ENCODE results near the gene SOX13. TPM values are rescaled to one million over a fixed set of nuclear protein-coding genes. Genes with fewer than 3 reads are reported as not detected.

SOX13 gene
- total RNA-seq, 1 donor from 2014 or later = 64.4 TPM

- H3K36me3 Mint-ChIP-seq (ENCODE audit: low read depth) = no peaks in the 10 kb centered on the region
- H3K4me1 Mint-ChIP-seq = peaks cover 17% of the 10 kb centered on the region
- no peak for DNase-seq (ENCODE audit: low read depth, low spot score)
- TF ChIP-seq, protein P1, sequence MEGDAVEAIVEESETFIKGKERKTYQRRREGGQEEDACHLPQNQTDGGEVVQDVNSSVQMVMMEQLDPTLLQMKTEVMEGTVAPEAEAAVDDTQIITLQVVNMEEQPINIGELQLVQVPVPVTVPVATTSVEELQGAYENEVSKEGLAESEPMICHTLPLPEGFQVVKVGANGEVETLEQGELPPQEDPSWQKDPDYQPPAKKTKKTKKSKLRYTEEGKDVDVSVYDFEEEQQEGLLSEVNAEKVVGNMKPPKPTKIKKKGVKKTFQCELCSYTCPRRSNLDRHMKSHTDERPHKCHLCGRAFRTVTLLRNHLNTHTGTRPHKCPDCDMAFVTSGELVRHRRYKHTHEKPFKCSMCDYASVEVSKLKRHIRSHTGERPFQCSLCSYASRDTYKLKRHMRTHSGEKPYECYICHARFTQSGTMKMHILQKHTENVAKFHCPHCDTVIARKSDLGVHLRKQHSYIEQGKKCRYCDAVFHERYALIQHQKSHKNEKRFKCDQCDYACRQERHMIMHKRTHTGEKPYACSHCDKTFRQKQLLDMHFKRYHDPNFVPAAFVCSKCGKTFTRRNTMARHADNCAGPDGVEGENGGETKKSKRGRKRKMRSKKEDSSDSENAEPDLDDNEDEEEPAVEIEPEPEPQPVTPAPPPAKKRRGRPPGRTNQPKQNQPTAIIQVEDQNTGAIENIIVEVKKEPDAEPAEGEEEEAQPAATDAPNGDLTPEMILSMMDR (conservative IDR thresholded peaks at IDR 0.05) = no peak
- no peaks in the 10 kb centered on the region for H3K9me3 Mint-ChIP-seq
- peak overlapping the region; percentile 28 for H3K4me3 Mint-ChIP-seq
- H3K27ac Mint-ChIP-seq (ENCODE audit: unreplicated experiment) = no peak overlapping the region
- H3K27me3 Mint-ChIP-seq (ENCODE audit: low read depth) = peaks cover 12% of the 10 kb centered on the region
Observed at GRCh38 chr1:204149107-204149506, 76.2 kb downstream of the SOX13 start.

- Mint-ChIP-seq H3K27ac (ENCODE audit: unreplicated experiment) (no peak overlapping the region), H3K27me3 (ENCODE audit: low read depth) (peaks cover 12% of the 10 kb centered on the region), H3K4me1 (peaks cover 17% of the 10 kb centered on the region), H3K9me3 (no peaks in the 10 kb centered on the region), H3K36me3 (ENCODE audit: low read depth) (no peaks in the 10 kb centered on the region), H3K4me3 (peak overlapping the region; percentile 85)
- TF ChIP-seq, protein P1 (conservative IDR thresholded peaks at IDR 0.05) = no peak
- no peak for DNase-seq (ENCODE audit: low read depth, low spot score)
Observed at GRCh38 chr1:204149635-204150565, 77.0 kb downstream of the SOX13 start.

DNA sequence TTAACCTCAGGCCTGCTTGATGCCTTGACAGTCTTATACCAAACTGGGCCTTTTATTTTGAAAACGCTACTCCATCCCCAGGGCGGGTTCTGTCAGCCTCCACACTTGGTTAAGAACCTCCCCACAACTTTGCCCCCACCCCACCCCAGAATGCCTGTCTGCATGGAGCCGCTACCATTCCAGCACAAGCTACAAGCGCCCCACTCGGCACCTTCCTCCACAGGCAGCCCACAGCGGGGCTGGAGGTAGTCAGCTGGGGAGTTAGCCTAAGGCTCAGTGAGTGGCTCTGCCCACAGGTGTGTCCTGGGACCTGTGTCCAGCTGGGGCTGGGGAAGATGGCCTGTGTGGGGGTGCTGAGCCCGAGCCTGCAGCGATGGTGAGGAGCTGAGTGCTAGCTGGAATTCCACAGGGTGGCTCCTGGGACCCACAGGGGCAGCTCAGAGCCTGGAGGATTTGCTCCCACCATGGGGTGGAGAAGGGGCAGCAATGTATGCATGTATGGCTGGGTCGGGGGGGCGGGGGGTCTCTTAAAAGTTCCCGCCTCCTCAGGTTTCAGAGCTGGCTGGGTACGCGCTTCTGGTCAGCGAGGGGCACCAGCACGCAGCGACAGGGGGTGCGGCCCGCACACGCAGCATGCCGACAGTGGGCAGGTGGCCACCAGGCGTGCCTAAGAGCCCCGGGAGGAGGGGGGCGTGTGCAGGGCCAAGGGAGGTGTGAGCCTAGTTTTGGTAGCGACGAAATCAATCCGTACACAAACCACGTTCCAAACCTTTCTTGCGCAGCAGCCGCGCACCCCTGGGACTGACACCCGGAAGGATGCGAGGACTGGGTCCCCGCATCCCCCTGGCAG lies 78.0 kb downstream of the SOX13 start:
- DNase-seq (ENCODE audit: low read depth, low spot score) = no peak

GRCh38 chr1:204151552-204152309 lies 78.8 kb downstream of the SOX13 start, which contains the start of gene ETNK2:
TSS of gene ETNK2 (minus strand) at chr1:204152044. CDS start at chr1:204151852, 192 bp downstream.
- peak; percentile 55 for DNase-seq (ENCODE audit: low read depth, low spot score)
- TF ChIP-seq, protein P1 (conservative IDR thresholded peaks at IDR 0.05) = no peak
- H3K4me3 Mint-ChIP-seq = peak within 1 kb of the TSS; percentile 86
- no peaks in the 10 kb centered on the region for H3K9me3 Mint-ChIP-seq
- H3K36me3 Mint-ChIP-seq (ENCODE audit: low read depth) = no peaks in the 10 kb centered on the region
- H3K4me1 Mint-ChIP-seq = peaks cover 17% of the 10 kb centered on the region
- peaks cover 12% of the 10 kb centered on the region for H3K27me3 Mint-ChIP-seq (ENCODE audit: low read depth)
- H3K27ac Mint-ChIP-seq (ENCODE audit: unreplicated experiment) = no peak within 1 kb of the TSS

More for the DNA sequence above, 78.0 kb downstream of the SOX13 start:
- TF ChIP-seq, protein P1 (conservative IDR thresholded peaks at IDR 0.05) = peak; percentile 12
- H3K4me3 Mint-ChIP-seq = peak overlapping the region; percentile 85
- H3K4me1 Mint-ChIP-seq = peaks cover 17% of the 10 kb centered on the region
- no peak overlapping the region for H3K27ac Mint-ChIP-seq (ENCODE audit: unreplicated experiment)
- H3K9me3 Mint-ChIP-seq = no peaks in the 10 kb centered on the region
- H3K27me3 Mint-ChIP-seq (ENCODE audit: low read depth) = peaks cover 12% of the 10 kb centered on the region
- H3K36me3 Mint-ChIP-seq (ENCODE audit: low read depth) = no peaks in the 10 kb centered on the region

Measured in neural crest cell (in vitro differentiated cells).